ENCODE data around the gene FIBCD1. TPM values are rescaled to one million over a fixed set of nuclear protein-coding genes. Genes with fewer than 3 reads are reported as not detected.

Gene FIBCD1
- total RNA-seq, 2 experiments from 2014 or later = not detected

GRCh38 chr9:130927338-130927737 lies 11.7 kb downstream of the FIBCD1 start:
- H3K4me3 ChIP-seq (ENCODE audit: low read depth, low read length, poor library complexity, severe bottlenecking) = no peak overlapping the region

GRCh38 chr9:130925050-130925678 lies 13.9 kb downstream of the FIBCD1 start:
- Histone ChIP-seq H3K27ac (ENCODE audit: low read depth, low read length, poor library complexity, severe bottlenecking) (no peak overlapping the region), H3K36me3 (ENCODE audit: insufficient read depth, low read length) (no peaks in the 10 kb centered on the region), H3K4me2 (ENCODE audit: low read length) (no peak overlapping the region)

More at GRCh38 chr9:130927338-130927737, 11.7 kb downstream of the FIBCD1 start:
- Histone ChIP-seq H3K4me2 (ENCODE audit: low read length) (no peak overlapping the region), H3K79me2 (ENCODE audit: insufficient read depth, low read depth, low read length) (no peaks in the 10 kb centered on the region), H3K4me1 (ENCODE audit: insufficient read depth, low read length, poor library complexity, severe bottlenecking) (peaks cover 4% of the 10 kb centered on the region), H3K9me3 (ENCODE audit: low read length) (no peaks in the 10 kb centered on the region), H4K20me1 (ENCODE audit: insufficient read depth, low read length) (no peaks in the 10 kb centered on the region), H2AFZ (ENCODE audit: low read length) (no peak overlapping the region), H3K9me2 (ENCODE audit: insufficient read depth, low read length) (no peaks in the 10 kb centered on the region), H3K36me3 (ENCODE audit: insufficient read depth, low read length) (no peaks in the 10 kb centered on the region), H3K27ac (ENCODE audit: low read depth, low read length, poor library complexity, severe bottlenecking) (no peak overlapping the region)
- intact Hi-C loops (cut with micrococcal nuclease; ENCODE audit: unreplicated experiment) = no loop called here
- ChIA-PET POLR2A (no interaction called here), CTCF (ENCODE audit: unreplicated experiment) (no interaction called here)
- no TSS peak for BruUV-seq (replicated peaks)
- TF ChIP-seq CTCF (conservative IDR thresholded peaks at IDR 0.05; ENCODE audit: low read length) = no peak
- no peak for TF ChIP-seq EZH2phosphoT487 (IDR thresholded peaks at IDR 0.05; ENCODE audit: borderline replicate concordance, low read depth, low read length)
- DNase-seq (ENCODE audit: low spot score) = no peak

More at GRCh38 chr9:130925050-130925678, 13.9 kb downstream of the FIBCD1 start:
- Histone ChIP-seq H2AFZ (ENCODE audit: low read length) (no peak overlapping the region), H3K79me2 (ENCODE audit: insufficient read depth, low read depth, low read length) (no peaks in the 10 kb centered on the region), H3K4me1 (ENCODE audit: insufficient read depth, low read length, poor library complexity, severe bottlenecking) (no peaks in the 10 kb centered on the region), H3K4me3 (ENCODE audit: low read depth, low read length, poor library complexity, severe bottlenecking) (no peak overlapping the region), H4K20me1 (ENCODE audit: insufficient read depth, low read length) (no peaks in the 10 kb centered on the region), H3K9me2 (ENCODE audit: insufficient read depth, low read length) (no peaks in the 10 kb centered on the region), H3K9me3 (ENCODE audit: low read length) (no peaks in the 10 kb centered on the region)
- CTCF ChIA-PET (ENCODE audit: unreplicated experiment) = no interaction called here
- POLR2A ChIA-PET = interaction anchor here (0.6 kb wide), 1 partner anchor 704 kb away, joined by 5 read pairs; no protein-coding TSS in a partner anchor
- intact Hi-C loops (cut with micrococcal nuclease; ENCODE audit: unreplicated experiment) = no loop called here
- TF ChIP-seq EZH2phosphoT487 (IDR thresholded peaks at IDR 0.05; ENCODE audit: borderline replicate concordance, low read depth, low read length) (no peak), CTCF (conservative IDR thresholded peaks at IDR 0.05; ENCODE audit: low read length) (no peak)
- BruUV-seq (replicated peaks) = no TSS peak
- DNase-seq (ENCODE audit: low spot score) = no peak

Data from OCI-LY7 (cell line).